ENCODE measurements around the gene NDRG3. TPM values are rescaled to one million over a fixed set of nuclear protein-coding genes. Genes with fewer than 3 reads are reported as not detected.

The NDRG3 gene
- total and polyA plus RNA-seq, 2 donors from 2014 or later, result 25.3 to 26.4 TPM

DNA sequence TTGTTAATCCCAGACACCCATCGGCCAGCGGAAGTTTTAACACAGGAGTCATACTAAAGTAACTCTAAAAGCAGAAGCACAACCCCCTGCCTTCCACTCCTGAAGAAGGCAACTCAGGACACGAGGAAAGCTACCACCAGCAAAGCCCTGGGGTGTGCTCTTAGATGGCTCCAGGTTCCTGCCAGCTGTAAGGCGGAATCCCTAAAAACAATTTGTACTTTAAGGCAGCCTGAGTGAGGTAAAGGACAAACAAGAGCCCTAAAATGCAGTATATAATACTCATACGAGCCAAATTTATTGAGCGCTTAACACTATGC lies 8.7 kb downstream of the NDRG3 start:
- no peak overlapping the region for H3K4me3 ChIP-seq (ENCODE audit: low read length in 3 of 3)
- H3K9me3 ChIP-seq (ENCODE audit: control insufficient read depth in 2 of 3, insufficient read depth in 1 of 3, low read length in 3 of 3), result no peaks in the 10 kb centered on the region
- TF ChIP-seq, protein P1, sequence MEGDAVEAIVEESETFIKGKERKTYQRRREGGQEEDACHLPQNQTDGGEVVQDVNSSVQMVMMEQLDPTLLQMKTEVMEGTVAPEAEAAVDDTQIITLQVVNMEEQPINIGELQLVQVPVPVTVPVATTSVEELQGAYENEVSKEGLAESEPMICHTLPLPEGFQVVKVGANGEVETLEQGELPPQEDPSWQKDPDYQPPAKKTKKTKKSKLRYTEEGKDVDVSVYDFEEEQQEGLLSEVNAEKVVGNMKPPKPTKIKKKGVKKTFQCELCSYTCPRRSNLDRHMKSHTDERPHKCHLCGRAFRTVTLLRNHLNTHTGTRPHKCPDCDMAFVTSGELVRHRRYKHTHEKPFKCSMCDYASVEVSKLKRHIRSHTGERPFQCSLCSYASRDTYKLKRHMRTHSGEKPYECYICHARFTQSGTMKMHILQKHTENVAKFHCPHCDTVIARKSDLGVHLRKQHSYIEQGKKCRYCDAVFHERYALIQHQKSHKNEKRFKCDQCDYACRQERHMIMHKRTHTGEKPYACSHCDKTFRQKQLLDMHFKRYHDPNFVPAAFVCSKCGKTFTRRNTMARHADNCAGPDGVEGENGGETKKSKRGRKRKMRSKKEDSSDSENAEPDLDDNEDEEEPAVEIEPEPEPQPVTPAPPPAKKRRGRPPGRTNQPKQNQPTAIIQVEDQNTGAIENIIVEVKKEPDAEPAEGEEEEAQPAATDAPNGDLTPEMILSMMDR (IDR thresholded peaks at IDR 0.05; ENCODE audit: borderline replicate concordance, extremely low read depth, insufficient read depth), result no peak
- intact Hi-C loops (cut with DNase I), result no loop called here
- no peaks in the 10 kb centered on the region for H3K36me3 ChIP-seq (ENCODE audit: control insufficient read depth in 2 of 3, insufficient read depth in 3 of 3, low read length in 3 of 3)
- no peak for DNase-seq
- H3K27me3 ChIP-seq (ENCODE audit: control insufficient read depth, insufficient read depth, low read length), result no peaks in the 10 kb centered on the region
- H3K27ac ChIP-seq (ENCODE audit: low read depth in 2 of 2, low read length in 2 of 2), result no peak overlapping the region
- no peak overlapping the region for H3K9ac ChIP-seq (ENCODE audit: low read length in 3 of 3)
- H3K4me1 ChIP-seq (ENCODE audit: control insufficient read depth in 2 of 3, insufficient read depth in 2 of 3, low read depth in 1 of 3, low read length in 3 of 3), result no peaks in the 10 kb centered on the region
- no peak for FAIRE-seq

DNA sequence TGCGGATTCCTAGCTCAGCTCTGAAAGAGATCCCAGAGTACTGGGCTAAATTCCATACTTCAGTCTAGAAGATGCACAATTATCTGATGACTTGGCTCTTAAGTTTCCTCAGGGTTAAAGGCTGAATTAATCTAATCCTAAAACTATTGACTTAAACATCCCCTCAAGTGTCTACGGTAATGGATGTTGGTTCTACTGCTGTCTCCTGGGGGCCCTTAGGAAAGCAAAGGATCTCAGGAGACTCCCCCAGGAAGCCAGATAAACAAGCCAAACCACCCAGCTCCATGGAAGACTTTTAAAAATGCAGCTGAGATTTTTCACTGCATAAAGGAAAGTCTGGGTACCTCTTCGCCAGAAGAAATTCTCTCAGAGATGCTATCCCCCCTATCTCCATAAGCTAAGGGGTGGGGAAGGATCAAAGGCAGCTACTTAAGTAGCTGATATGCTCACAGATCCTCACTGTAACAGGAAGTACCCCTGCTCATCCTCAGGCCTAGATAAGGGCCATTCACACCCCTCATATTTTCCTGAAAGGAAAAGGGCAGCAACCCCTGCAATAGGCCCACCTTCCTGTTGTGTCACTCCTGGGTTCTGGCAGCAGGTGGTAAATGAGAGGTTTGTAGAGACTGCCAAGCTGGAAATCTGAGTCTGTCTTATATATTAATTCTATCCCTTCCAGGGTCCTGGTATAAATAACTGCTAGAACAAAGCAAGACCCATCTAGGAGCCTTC lies 9.3 kb downstream of the NDRG3 start:
- Histone ChIP-seq H3K4me3 (ENCODE audit: low read length in 3 of 3) (no peak overlapping the region), H3K27me3 (ENCODE audit: control insufficient read depth, insufficient read depth, low read length) (no peaks in the 10 kb centered on the region), H3K4me1 (ENCODE audit: control insufficient read depth in 2 of 3, insufficient read depth in 2 of 3, low read depth in 1 of 3, low read length in 3 of 3) (no peaks in the 10 kb centered on the region), H3K9me3 (ENCODE audit: control insufficient read depth in 2 of 3, insufficient read depth in 1 of 3, low read length in 3 of 3) (no peaks in the 10 kb centered on the region), H3K9ac (ENCODE audit: low read length in 3 of 3) (no peak overlapping the region), H3K27ac (ENCODE audit: low read depth in 2 of 2, low read length in 2 of 2) (no peak overlapping the region), H3K36me3 (ENCODE audit: control insufficient read depth in 2 of 3, insufficient read depth in 3 of 3, low read length in 3 of 3) (no peaks in the 10 kb centered on the region)
- DNase-seq (no peak), FAIRE-seq (no peak)
- intact Hi-C loops (cut with DNase I), result no loop called here
- TF ChIP-seq, protein P1 (IDR thresholded peaks at IDR 0.05; ENCODE audit: borderline replicate concordance, extremely low read depth, insufficient read depth), result no peak

DNA sequence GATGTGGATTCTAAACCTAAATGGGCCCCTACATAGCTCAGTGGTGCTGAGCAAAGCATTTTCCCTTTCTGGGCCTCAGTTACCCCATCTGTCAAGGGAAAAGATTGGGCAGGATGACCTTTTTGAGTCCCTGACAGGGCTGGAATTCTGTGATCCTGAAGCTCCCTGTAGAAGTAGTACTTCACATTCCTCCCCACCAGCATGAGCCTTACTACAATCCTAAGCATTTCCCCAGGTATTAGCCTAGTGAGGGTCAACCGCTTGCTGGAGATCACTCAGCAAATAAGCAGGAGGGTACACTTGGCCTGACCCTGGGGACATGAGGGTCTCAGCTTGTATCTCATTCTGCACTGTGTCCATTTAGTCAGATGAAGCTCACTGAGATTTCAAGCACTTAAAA lies 13.4 kb downstream of the NDRG3 start:
- DNase-seq (no peak), FAIRE-seq (no peak)
- Histone ChIP-seq H3K9me3 (ENCODE audit: control insufficient read depth in 2 of 3, insufficient read depth in 1 of 3, low read length in 3 of 3) (no peaks in the 10 kb centered on the region), H3K27ac (ENCODE audit: low read depth in 2 of 2, low read length in 2 of 2) (no peak overlapping the region), H3K9ac (ENCODE audit: low read length in 3 of 3) (no peak overlapping the region), H3K4me1 (ENCODE audit: control insufficient read depth in 2 of 3, insufficient read depth in 2 of 3, low read depth in 1 of 3, low read length in 3 of 3) (no peaks in the 10 kb centered on the region), H3K27me3 (ENCODE audit: control insufficient read depth, insufficient read depth, low read length) (no peaks in the 10 kb centered on the region), H3K4me3 (ENCODE audit: low read length in 3 of 3) (no peak overlapping the region), H3K36me3 (ENCODE audit: control insufficient read depth in 2 of 3, insufficient read depth in 3 of 3, low read length in 3 of 3) (no peaks in the 10 kb centered on the region)
- TF ChIP-seq, protein P1 (IDR thresholded peaks at IDR 0.05; ENCODE audit: borderline replicate concordance, extremely low read depth, insufficient read depth), result no peak
- intact Hi-C loops (cut with DNase I), result no loop called here

DNA sequence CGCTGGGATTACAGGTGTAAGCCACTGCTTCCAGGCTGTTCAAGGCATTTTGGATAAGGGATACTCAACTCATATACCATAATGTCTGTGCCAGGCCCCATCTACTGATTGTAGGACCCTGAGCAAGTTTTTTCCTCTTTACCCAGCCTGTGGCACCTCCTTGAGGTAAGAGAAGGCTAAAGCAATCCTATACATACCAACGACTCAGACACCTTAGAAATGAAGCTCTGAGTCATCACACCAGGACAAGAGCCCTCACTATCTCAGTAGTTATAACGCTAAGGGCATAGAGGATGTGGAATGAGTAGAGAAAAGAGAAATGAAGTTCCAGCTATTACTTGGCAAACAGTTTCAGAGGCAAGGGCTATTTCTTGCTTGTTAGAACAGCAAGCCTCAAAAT lies 16.9 kb downstream of the NDRG3 start:
- FAIRE-seq (no peak), DNase-seq (peak in 1 of 5 donors; percentile 13)
- TF ChIP-seq, protein P1 (IDR thresholded peaks at IDR 0.05; ENCODE audit: borderline replicate concordance, extremely low read depth, insufficient read depth), result no peak
- Histone ChIP-seq H3K9me3 (ENCODE audit: control insufficient read depth in 2 of 3, insufficient read depth in 1 of 3, low read length in 3 of 3) (no peaks in the 10 kb centered on the region), H3K36me3 (ENCODE audit: control insufficient read depth in 2 of 3, insufficient read depth in 3 of 3, low read length in 3 of 3) (no peaks in the 10 kb centered on the region), H3K4me1 (ENCODE audit: control insufficient read depth in 2 of 3, insufficient read depth in 2 of 3, low read depth in 1 of 3, low read length in 3 of 3) (no peaks in the 10 kb centered on the region), H3K9ac (ENCODE audit: low read length in 3 of 3) (no peak overlapping the region), H3K27ac (ENCODE audit: low read depth in 2 of 2, low read length in 2 of 2) (no peak overlapping the region), H3K27me3 (ENCODE audit: control insufficient read depth, insufficient read depth, low read length) (no peaks in the 10 kb centered on the region), H3K4me3 (ENCODE audit: low read length in 3 of 3) (no peak overlapping the region)
- intact Hi-C loops (cut with DNase I), result no loop called here
